HCT116 (cell line): Measurements from ENCODE around the gene RNU5D-1. TPM values are rescaled to one million over a fixed set of nuclear protein-coding genes. Genes with fewer than 3 reads are reported as not detected.

Source experiments
- ATAC-seq: fragments of 200-7000 bp; cut with Tn5 transposase; 2 replicates; pipeline ENCODE4 v1.9.1; 2020; ENCODE audit warnings: mild to moderate bottlenecking, moderate library complexity
- BruUV-seq: library from RNA; stranded (reverse); fragments of 400-500 nt; replicated peaks from 2 replicates; lab custom pipeline; 2021; lab: Mats Ljungman, UMichigan
- CTCF ChIA-PET: fragments of 300-600 bp; sonication (Branson Sonifier 250); formaldehyde crosslinking; loops from one replicate; lab custom pipeline; 2021; ENCODE audit warnings: antibody characterized with exemption; lab: Charles Lee
- POLR2A ChIA-PET: fragments of 300-600, 350-600 bp; sonication (Branson Sonifier 250); formaldehyde crosslinking; loops from one replicate; lab custom pipeline; 2021; ENCODE audit warnings: antibody characterized with exemption; lab: Charles Lee
- RAD21 ChIA-PET, 2 experiments: fragments of 300-600 bp; sonication (Branson Sonifier 250); formaldehyde crosslinking; loops; one replicate each; lab custom pipeline; 2023; ENCODE audit warnings: low total read pairs in 2 of 2; ENCODE audit not compliant: uncharacterized antibody in 2 of 2, unreplicated experiment in 2 of 2, low non-redundant PET in 1 of 2; lab: Charles Lee
- DNase-seq: peaks from one replicate; pipeline ENCODE4 v3.0.0-alpha.2; 2010; ENCODE audit warnings: low read depth, low spot score
- H2AFZ ChIP-seq: fragments of 200-600 bp; shearing (Covaris generic), sonication (generic); 2 replicates; pipeline ENCODE4 v1.6.1; 2017; ENCODE audit warnings: low read depth, mixed run types, mixed read lengths, antibody characterized with exemption, low read length; ENCODE audit not compliant: poor library complexity, severe bottlenecking
- H3K27ac ChIP-seq: 2 replicates; pipeline ENCODE4 v1.5.1; 2012; ENCODE audit warnings: low read depth, low read length
- H3K27me3 ChIP-seq: fragments of 200-600 bp; sonication (generic); 2 replicates; pipeline ENCODE4 v1.6.1; 2016; ENCODE audit warnings: mixed run types, low read length, mixed read lengths; ENCODE audit not compliant: insufficient read depth
- H3K36me3 ChIP-seq, 2 experiments: fragments of 200-500 bp in 1 of 2; fragments of 200-600 bp in 1 of 2; sonication (Bioruptor generic) in 1 of 2; sonication (generic) in 1 of 2; 2 replicates each; pipeline versions ENCODE4 v1.5.1 to v1.6.1; 2014 to 2016; ENCODE audit warnings: low read length in 2 of 2, inconsistent platforms in 1 of 2, mixed read lengths in 1 of 2, mixed run types in 1 of 2; ENCODE audit not compliant: insufficient read depth in 2 of 2, control insufficient read depth in 1 of 2
- H3K4me1 ChIP-seq, 2 experiments: fragments of 200-600 bp in 1 of 2; sonication (generic) in 1 of 2; 2 replicates each; pipeline versions ENCODE4 v1.5.1 to v1.6.1; 2012 to 2017; ENCODE audit warnings: low read length in 2 of 2, inconsistent platforms in 1 of 2, mild to moderate bottlenecking in 1 of 2, mixed read lengths in 1 of 2, mixed run types in 1 of 2, moderate library complexity in 1 of 2; ENCODE audit not compliant: insufficient read depth in 2 of 2, control insufficient read depth in 1 of 2
- H3K4me2 ChIP-seq: fragments of 200-600 bp; sonication (generic); 2 replicates; pipeline ENCODE4 v1.6.1; 2017; ENCODE audit warnings: mixed run types, low read length, mixed read lengths
- H3K4me3 ChIP-seq, 2 experiments: fragments of 200-600 bp in 1 of 2; sonication (generic) in 1 of 2; replicated peaks in 1 of 2; 2 replicates each; pipeline ENCODE4 v1.5.1; 2011 to 2016; ENCODE audit warnings: low read length in 2 of 2, control low read depth in 1 of 2, low read depth in 1 of 2, mild to moderate bottlenecking in 1 of 2, mixed read lengths in 1 of 2, mixed run types in 1 of 2
- H3K79me2 ChIP-seq: fragments of 200-600 bp; sonication (generic); 2 replicates; pipeline ENCODE4 v1.6.1; 2017; ENCODE audit warnings: mild to moderate bottlenecking, mixed run types, low read length, moderate library complexity, mixed read lengths; ENCODE audit not compliant: insufficient read depth
- H3K9ac ChIP-seq: fragments of 200-600 bp; sonication (generic); 2 replicates; pipeline ENCODE4 v1.6.1; 2016; ENCODE audit warnings: low read length, mixed read lengths
- H3K9me2 ChIP-seq: fragments of 200-600 bp; sonication (generic), shearing (Covaris generic); 2 replicates; pipeline ENCODE4 v1.6.1; 2017; ENCODE audit warnings: mixed run types, mild to moderate bottlenecking, moderate library complexity; ENCODE audit not compliant: insufficient read depth
- H3K9me3 ChIP-seq, 2 experiments: fragments of 200-500 bp in 1 of 2; fragments of 200-600 bp in 1 of 2; sonication (Bioruptor generic) in 1 of 2; sonication (generic) in 1 of 2; 2 replicates each; pipeline ENCODE4 v1.6.1; 2014 to 2017; ENCODE audit warnings: low read length in 2 of 2, mixed read lengths in 2 of 2, inconsistent platforms in 1 of 2, low read depth in 1 of 2, mild to moderate bottlenecking in 1 of 2, mixed run types in 1 of 2, moderate library complexity in 1 of 2; ENCODE audit not compliant: control insufficient read depth in 1 of 2, insufficient read depth in 1 of 2
- H4K20me1 ChIP-seq: fragments of 200-600 bp; sonication (generic), shearing (Covaris generic); 2 replicates; pipeline ENCODE4 v1.6.1; 2017; ENCODE audit warnings: mixed run types, mild to moderate bottlenecking, moderate library complexity; ENCODE audit not compliant: insufficient read depth
- CBX3 ChIP-seq: IDR thresholded peaks from 2 replicates; pipeline ENCODE4 v1.6.1; 2012; ENCODE audit warnings: low read depth
- CEBPB ChIP-seq: IDR thresholded peaks from 2 replicates; pipeline ENCODE4 v1.6.1; 2012; ENCODE audit warnings: low read depth
- EGR1 ChIP-seq: IDR thresholded peaks from 2 replicates; pipeline ENCODE4 v1.6.1; 2012; ENCODE audit warnings: low read depth
- ELF1 ChIP-seq: IDR thresholded peaks from 2 replicates; pipeline ENCODE4 v1.6.1; 2012; ENCODE audit warnings: low read depth, borderline replicate concordance
- EZH2 ChIP-seq: fragments of 200-600 bp; sonication (generic); IDR thresholded peaks from 2 replicates; pipeline ENCODE4 v1.6.1; 2017; ENCODE audit warnings: antibody characterized with exemption, mixed run types
- EZH2phosphoT487 ChIP-seq: fragments of 200-600 bp; IDR thresholded peaks from 2 replicates; pipeline ENCODE4 v1.6.1; 2018; ENCODE audit warnings: antibody characterized with exemption, borderline replicate concordance
- FOSL1 ChIP-seq: IDR thresholded peaks from 2 replicates; pipeline ENCODE4 v1.6.1; 2012; ENCODE audit warnings: low read depth
- POLR2A ChIP-seq: IDR thresholded peaks from 2 replicates; pipeline ENCODE4 v1.7.0; 2011; ENCODE audit warnings: borderline replicate concordance; ENCODE audit not compliant: insufficient read depth, insufficient read length; ENCODE audit errors: extremely low read depth
- POLR2AphosphoS5 ChIP-seq: IDR thresholded peaks from 2 replicates; pipeline ENCODE4 v1.6.1; 2011; ENCODE audit warnings: mild to moderate bottlenecking, low read depth, low read length, moderate library complexity
- RAD21 ChIP-seq: IDR thresholded peaks from 2 replicates; pipeline ENCODE4 v1.6.1; 2012; ENCODE audit warnings: low read depth, mild to moderate bottlenecking
- SIN3A ChIP-seq: IDR thresholded peaks from 2 replicates; pipeline ENCODE4 v1.6.1; 2012; ENCODE audit warnings: low read depth
- SP1 ChIP-seq: IDR thresholded peaks from 2 replicates; pipeline ENCODE4 v1.6.1; 2012; ENCODE audit warnings: low read depth
- SRF ChIP-seq: IDR thresholded peaks from 2 replicates; pipeline ENCODE4 v1.6.1; 2012; ENCODE audit warnings: low read depth
- TCF7L2 ChIP-seq: IDR thresholded peaks from 2 replicates; pipeline ENCODE4 v1.7.0; 2011; ENCODE audit warnings: borderline replicate concordance, inconsistent platforms; ENCODE audit not compliant: insufficient read depth, insufficient read length; ENCODE audit errors: extremely low read depth
- YY1 ChIP-seq: IDR thresholded peaks from 2 replicates; pipeline ENCODE4 v1.6.1; 2011; ENCODE audit warnings: low read length, low read depth, moderate library complexity, mild to moderate bottlenecking; ENCODE audit not compliant: insufficient replicate concordance; ENCODE audit errors: extremely low read depth
- ZFX ChIP-seq: fragments of 450-650 bp; IDR thresholded peaks from 2 replicates; pipeline ENCODE4 v1.6.1; 2017
- ZNF274 ChIP-seq: fragments of 200-500 bp; sonication (Bioruptor generic); IDR thresholded peaks from 2 replicates; pipeline ENCODE4 v1.6.1; 2014; ENCODE audit warnings: mild to moderate bottlenecking, low read depth, low read length, inconsistent platforms
- intact Hi-C: fragments of 100-400 bp; cut with micrococcal nuclease; formaldehyde crosslinking; loops from 2 replicates; pipeline ENCODE4 v1.10.0; 2022
- total RNA-seq: library from RNA; stranded (reverse); gene quantifications from one replicate; pipeline ENCODE4 v1.2.1, GENCODE V29; 2021; ENCODE audit not compliant: unreplicated experiment
- TF ChIP-seq, protein P1 (sequence below): IDR thresholded peaks from 2 replicates; pipeline ENCODE4 v1.6.1; 2012
- TF ChIP-seq, protein P2 (sequence below), 3 experiments: fragments of 200-600 bp in 1 of 3; sonication (generic) in 1 of 3; IDR thresholded peaks in 2 of 3; conservative IDR thresholded peaks in 1 of 3; 2 replicates each; pipeline ENCODE4 v1.5.1; 2012 to 2017; ENCODE audit warnings: low read depth in 2 of 3, low read length in 2 of 3, antibody characterized with exemption in 1 of 3, borderline replicate concordance in 1 of 3, control low read depth in 1 of 3, mild to moderate bottlenecking in 1 of 3, mixed read lengths in 1 of 3, mixed run types in 1 of 3, moderate library complexity in 1 of 3; ENCODE audit not compliant: insufficient read depth in 1 of 3
- TF ChIP-seq, protein P3 (sequence below): IDR thresholded peaks from 2 replicates; pipeline ENCODE4 v1.6.1; 2012; ENCODE audit warnings: low read depth

Gene RNU5D-1
- total RNA-seq, 1 experiment from 2014 or later = not detected

DNA sequence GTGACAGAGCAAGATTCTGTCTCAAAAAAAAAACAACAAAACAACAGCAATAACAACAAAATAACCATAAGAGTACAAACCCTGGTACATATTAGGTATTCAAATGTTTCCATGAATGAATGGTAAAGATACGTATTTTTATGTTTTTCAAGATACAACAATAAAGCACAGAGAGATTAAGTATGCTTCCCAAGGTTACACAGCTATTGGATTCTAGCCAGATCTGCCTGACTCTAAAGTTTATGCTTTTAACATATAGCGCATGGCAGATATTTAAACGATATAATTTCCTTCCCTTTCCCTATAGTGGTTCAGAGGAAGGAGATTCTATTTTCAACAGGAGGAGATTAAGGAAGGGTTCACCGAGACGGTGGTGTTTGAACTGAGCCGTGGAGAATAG lies 25.5 kb downstream of the RNU5D-1 start:
- TF ChIP-seq CEBPB = no peak
- no peak for TF ChIP-seq ZNF274
- no peak for TF ChIP-seq ZFX
- no peak for TF ChIP-seq EZH2
- TF ChIP-seq ELF1 = no peak
- TF ChIP-seq POLR2AphosphoS5 = no peak
- no peak for TF ChIP-seq SRF
- TF ChIP-seq SIN3A = no peak
- no peak for TF ChIP-seq CBX3
- no peak for TF ChIP-seq FOSL1
- TF ChIP-seq POLR2A = no peak
- TF ChIP-seq, protein P1, sequence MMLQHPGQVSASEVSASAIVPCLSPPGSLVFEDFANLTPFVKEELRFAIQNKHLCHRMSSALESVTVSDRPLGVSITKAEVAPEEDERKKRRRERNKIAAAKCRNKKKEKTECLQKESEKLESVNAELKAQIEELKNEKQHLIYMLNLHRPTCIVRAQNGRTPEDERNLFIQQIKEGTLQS = no peak
- TF ChIP-seq EZH2phosphoT487 = no peak
- TF ChIP-seq, protein P2, sequence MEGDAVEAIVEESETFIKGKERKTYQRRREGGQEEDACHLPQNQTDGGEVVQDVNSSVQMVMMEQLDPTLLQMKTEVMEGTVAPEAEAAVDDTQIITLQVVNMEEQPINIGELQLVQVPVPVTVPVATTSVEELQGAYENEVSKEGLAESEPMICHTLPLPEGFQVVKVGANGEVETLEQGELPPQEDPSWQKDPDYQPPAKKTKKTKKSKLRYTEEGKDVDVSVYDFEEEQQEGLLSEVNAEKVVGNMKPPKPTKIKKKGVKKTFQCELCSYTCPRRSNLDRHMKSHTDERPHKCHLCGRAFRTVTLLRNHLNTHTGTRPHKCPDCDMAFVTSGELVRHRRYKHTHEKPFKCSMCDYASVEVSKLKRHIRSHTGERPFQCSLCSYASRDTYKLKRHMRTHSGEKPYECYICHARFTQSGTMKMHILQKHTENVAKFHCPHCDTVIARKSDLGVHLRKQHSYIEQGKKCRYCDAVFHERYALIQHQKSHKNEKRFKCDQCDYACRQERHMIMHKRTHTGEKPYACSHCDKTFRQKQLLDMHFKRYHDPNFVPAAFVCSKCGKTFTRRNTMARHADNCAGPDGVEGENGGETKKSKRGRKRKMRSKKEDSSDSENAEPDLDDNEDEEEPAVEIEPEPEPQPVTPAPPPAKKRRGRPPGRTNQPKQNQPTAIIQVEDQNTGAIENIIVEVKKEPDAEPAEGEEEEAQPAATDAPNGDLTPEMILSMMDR (IDR thresholded peaks at IDR 0.05 in 2 of 3, conservative IDR thresholded peaks at IDR 0.05 in 1 of 3; ENCODE audit: borderline replicate concordance in 1 of 3, insufficient read depth in 1 of 3, low read depth in 2 of 3, low read length in 2 of 3) = no peak
- TF ChIP-seq, protein P3, sequence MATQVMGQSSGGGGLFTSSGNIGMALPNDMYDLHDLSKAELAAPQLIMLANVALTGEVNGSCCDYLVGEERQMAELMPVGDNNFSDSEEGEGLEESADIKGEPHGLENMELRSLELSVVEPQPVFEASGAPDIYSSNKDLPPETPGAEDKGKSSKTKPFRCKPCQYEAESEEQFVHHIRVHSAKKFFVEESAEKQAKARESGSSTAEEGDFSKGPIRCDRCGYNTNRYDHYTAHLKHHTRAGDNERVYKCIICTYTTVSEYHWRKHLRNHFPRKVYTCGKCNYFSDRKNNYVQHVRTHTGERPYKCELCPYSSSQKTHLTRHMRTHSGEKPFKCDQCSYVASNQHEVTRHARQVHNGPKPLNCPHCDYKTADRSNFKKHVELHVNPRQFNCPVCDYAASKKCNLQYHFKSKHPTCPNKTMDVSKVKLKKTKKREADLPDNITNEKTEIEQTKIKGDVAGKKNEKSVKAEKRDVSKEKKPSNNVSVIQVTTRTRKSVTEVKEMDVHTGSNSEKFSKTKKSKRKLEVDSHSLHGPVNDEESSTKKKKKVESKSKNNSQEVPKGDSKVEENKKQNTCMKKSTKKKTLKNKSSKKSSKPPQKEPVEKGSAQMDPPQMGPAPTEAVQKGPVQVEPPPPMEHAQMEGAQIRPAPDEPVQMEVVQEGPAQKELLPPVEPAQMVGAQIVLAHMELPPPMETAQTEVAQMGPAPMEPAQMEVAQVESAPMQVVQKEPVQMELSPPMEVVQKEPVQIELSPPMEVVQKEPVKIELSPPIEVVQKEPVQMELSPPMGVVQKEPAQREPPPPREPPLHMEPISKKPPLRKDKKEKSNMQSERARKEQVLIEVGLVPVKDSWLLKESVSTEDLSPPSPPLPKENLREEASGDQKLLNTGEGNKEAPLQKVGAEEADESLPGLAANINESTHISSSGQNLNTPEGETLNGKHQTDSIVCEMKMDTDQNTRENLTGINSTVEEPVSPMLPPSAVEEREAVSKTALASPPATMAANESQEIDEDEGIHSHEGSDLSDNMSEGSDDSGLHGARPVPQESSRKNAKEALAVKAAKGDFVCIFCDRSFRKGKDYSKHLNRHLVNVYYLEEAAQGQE = no peak
- no peak for TF ChIP-seq TCF7L2
- no peak for TF ChIP-seq YY1
- no peak for TF ChIP-seq EGR1
- TF ChIP-seq SP1 = no peak
- no peak for TF ChIP-seq RAD21
- ChIA-PET POLR2A (interaction anchor here (5.3 kb wide), 1 partner anchor 16 kb away, joined by 64 read pairs; no protein-coding TSS in a partner anchor), RAD21 (no interaction called here), CTCF (no interaction called here)
- intact Hi-C loops = no loop called here
- no peak overlapping the region for H2AFZ ChIP-seq
- H3K36me3 ChIP-seq = no peaks in the 10 kb centered on the region
- no peaks in the 10 kb centered on the region for H4K20me1 ChIP-seq
- no peak overlapping the region for H3K27ac ChIP-seq
- no peaks in the 10 kb centered on the region for H3K9me2 ChIP-seq
- H3K9me3 ChIP-seq = no peaks in the 10 kb centered on the region
- H3K4me3 ChIP-seq = no peak overlapping the region
- peaks cover 17 to 46% of the 10 kb centered on the region in 2 experiments for H3K4me1 ChIP-seq
- H3K4me2 ChIP-seq = no peak overlapping the region
- DNase-seq = no peak
- H3K27me3 ChIP-seq = no peaks in the 10 kb centered on the region
- no TSS peak for BruUV-seq
- H3K9ac ChIP-seq = no peak overlapping the region
- no peaks in the 10 kb centered on the region for H3K79me2 ChIP-seq
- no peak for ATAC-seq
